Breast epithelium (tissue), 3 donors: ENCODE results near the gene RPL29.

Experiments used
- CTCF ChIP-seq, 3 donors: fragments of 450-650 bp; IDR thresholded peaks; one replicate each; pipeline ENCODE4 v1.5.1; 2016 to 2017; ENCODE audit warnings: antibody characterized with exemption in 3 of 3, mild to moderate bottlenecking in 3 of 3, moderate library complexity in 3 of 3
- POLR2A ChIP-seq: fragments of 450-650 bp; IDR thresholded peaks from one replicate; pipeline ENCODE4 v1.6.1; 2016; ENCODE audit warnings: antibody characterized with exemption, mild to moderate bottlenecking, moderate library complexity
- POLR2AphosphoS5 ChIP-seq, 3 donors: sonication (generic); formaldehyde crosslinking; IDR thresholded peaks; one replicate each; pipeline ENCODE4 v1.6.1; 2017; ENCODE audit warnings: antibody characterized with exemption in 3 of 3

- TF ChIP-seq POLR2AphosphoS5 (IDR thresholded peaks at IDR 0.05) (no peak), CTCF (IDR thresholded peaks at IDR 0.05) (no peak), POLR2A (no peak)
Measured at GRCh38 chr3:51980253-51980652, 15.4 kb downstream of the RPL29 start.
